Skeletal muscle tissue (tissue), 4 donors: ENCODE measurements around the gene DDX41. TPM values are rescaled to one million over a fixed set of nuclear protein-coding genes. Genes with fewer than 3 reads are reported as not detected.
"Not testable (repeated sequence)": the region's sequence is repeated elsewhere in the genome, so short reads cannot be mapped to it uniquely, and the experiment has no call there.

Experiments
- H3K27ac ChIP-seq: one replicate; pipeline ENCODE4 v1.7.0; 2013; ENCODE audit warnings: mild to moderate bottlenecking, low read depth, low read length, inconsistent platforms
- H3K27me3 ChIP-seq, 3 donors: one replicate each; pipeline ENCODE4 v1.7.0; 2013; ENCODE audit warnings: low read length in 3 of 3; ENCODE audit not compliant: control insufficient read depth in 3 of 3, insufficient read depth in 3 of 3
- H3K36me3 ChIP-seq, 3 donors: one replicate each; pipeline ENCODE4 v1.7.0; 2013; ENCODE audit warnings: low read length in 3 of 3; ENCODE audit not compliant: control insufficient read depth in 3 of 3, insufficient read depth in 3 of 3
- H3K4me1 ChIP-seq, 3 donors: one replicate each; pipeline ENCODE4 v1.7.0; 2013; ENCODE audit warnings: low read length in 3 of 3, mild to moderate bottlenecking in 3 of 3; ENCODE audit not compliant: control insufficient read depth in 3 of 3, insufficient read depth in 3 of 3
- H3K4me3 ChIP-seq, 3 donors: one replicate each; pipeline ENCODE4 v1.7.0; 2013; ENCODE audit warnings: low read length in 3 of 3
- H3K9ac ChIP-seq, 3 donors: one replicate each; pipeline ENCODE4 v1.7.0; 2013; ENCODE audit warnings: low read length in 3 of 3, mild to moderate bottlenecking in 3 of 3, moderate library complexity in 2 of 3, low read depth in 1 of 3
- H3K9me3 ChIP-seq, 3 donors: one replicate each; pipeline ENCODE4 v1.7.0; 2013; ENCODE audit warnings: low read length in 3 of 3; ENCODE audit not compliant: control insufficient read depth in 3 of 3
- total RNA-seq: library from RNA; depleted of rRNA; stranded (reverse); fragments of >200 nt; gene quantifications from one replicate; pipeline ENCODE4 v1.2.3, GENCODE V29; 2014
- donor health status: Osteomylitis.

Gene DDX41
- total RNA-seq, 1 donor from 2014 or later: 33.9 TPM

DNA sequence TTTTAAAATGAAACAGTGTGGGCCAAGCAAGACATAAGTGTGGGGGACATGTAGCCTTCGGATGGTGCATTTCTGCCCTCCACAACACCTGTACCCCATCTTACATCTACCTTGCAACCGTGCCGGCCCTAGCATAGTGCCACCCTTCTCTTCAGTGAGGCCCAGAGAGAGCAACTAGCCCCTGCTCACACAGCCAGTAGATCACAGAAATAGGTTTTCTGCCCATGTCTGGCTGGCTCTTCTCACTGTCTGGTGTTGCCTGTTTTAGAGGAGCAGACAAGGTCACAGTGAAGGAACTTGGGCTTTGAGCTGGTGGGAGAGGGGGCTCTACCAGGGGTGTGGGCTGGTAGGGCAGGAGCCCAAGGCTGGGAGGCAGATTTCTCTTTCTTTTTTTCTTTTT lies 30.5 kb downstream of the DDX41 start:
- no peaks in the 10 kb centered on the region for H3K27me3 ChIP-seq
- no peak overlapping the region for H3K9ac ChIP-seq
- H3K36me3 ChIP-seq: peaks cover 51 to 59% (median 59%) of the 10 kb centered on the region in 3 donors
- no peak overlapping the region for H3K4me3 ChIP-seq
- H3K9me3 ChIP-seq: no peaks in the 10 kb centered on the region
- H3K27ac ChIP-seq: no peak overlapping the region
- peaks cover 26 to 49% (median 38%) of the 10 kb centered on the region in 3 donors for H3K4me1 ChIP-seq

DNA sequence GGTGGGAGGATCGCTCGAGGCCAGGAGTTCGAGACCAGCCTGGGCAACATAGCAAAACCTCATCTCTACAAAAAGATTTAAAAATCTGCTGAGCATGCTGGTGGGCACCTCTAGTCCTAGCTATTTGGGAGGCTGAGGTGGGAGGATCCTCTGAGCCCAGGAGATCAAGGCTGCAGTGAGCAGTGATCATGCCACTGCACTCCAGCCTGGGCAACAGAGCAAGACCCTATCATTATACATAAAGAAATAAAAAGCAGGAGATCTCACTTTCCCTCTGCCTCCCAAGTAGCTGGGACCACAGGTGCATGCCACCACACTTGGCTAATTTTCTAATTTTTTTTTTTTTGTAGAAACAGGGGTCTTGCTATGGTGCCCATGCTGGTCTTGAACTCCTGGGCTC lies 31.0 kb downstream of the DDX41 start:
- H3K27ac ChIP-seq: peak overlapping the region; percentile 9
- not testable (repeated sequence) for H3K4me3 ChIP-seq, H3K9me3 ChIP-seq, H3K27me3 ChIP-seq
- peaks cover 46 to 54% (median 54%) of the 10 kb centered on the region in 3 donors for H3K36me3 ChIP-seq
- peaks cover 26 to 44% (median 38%) of the 10 kb centered on the region in 3 donors for H3K4me1 ChIP-seq
- H3K9ac ChIP-seq: peak overlapping the region in 1 of 3 donors; percentile 75

DNA sequence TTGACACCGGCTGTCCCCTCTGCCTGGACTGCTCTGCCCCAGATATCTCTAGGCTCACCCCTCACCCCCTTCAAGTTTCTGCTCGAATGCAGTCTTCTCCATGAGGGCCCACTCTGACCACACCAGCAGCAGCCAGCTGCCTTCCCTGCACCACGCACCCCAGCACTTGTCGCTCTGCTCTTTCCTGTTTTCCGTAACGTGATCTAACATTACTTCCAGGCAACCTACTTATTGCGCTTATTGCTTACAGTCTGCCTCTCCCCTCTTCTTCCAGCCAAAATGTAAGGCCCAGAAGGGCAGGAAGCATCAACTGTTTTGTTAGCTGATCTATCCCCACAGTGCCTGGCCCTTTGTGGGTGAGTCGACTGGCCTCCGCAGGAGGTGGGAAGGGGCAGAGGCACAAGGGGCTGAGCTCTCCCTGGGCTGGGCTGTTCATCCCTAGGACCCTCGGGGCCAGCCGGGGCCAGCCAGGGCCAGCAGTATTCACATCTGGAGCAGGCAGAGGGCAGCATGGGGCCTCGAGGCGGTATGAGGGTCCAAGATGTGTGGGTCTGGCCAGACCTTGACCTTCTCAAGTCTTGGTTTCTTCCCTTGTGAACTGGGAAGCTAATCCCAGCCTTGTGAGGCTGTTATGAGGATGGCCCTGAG lies 31.7 kb downstream of the DDX41 start:
- Histone ChIP-seq H3K4me1 (peaks cover 27 to 41% (median 36%) of the 10 kb centered on the region in 3 donors), H3K36me3 (peaks cover 40 to 48% (median 47%) of the 10 kb centered on the region in 3 donors), H3K27ac (peak overlapping the region; percentile 9), H3K9me3 (no peaks in the 10 kb centered on the region), H3K27me3 (no peaks in the 10 kb centered on the region), H3K4me3 (peak overlapping the region in 1 of 3 donors; percentile 29), H3K9ac (peak overlapping the region in 1 of 3 donors; percentile 75)

DNA sequence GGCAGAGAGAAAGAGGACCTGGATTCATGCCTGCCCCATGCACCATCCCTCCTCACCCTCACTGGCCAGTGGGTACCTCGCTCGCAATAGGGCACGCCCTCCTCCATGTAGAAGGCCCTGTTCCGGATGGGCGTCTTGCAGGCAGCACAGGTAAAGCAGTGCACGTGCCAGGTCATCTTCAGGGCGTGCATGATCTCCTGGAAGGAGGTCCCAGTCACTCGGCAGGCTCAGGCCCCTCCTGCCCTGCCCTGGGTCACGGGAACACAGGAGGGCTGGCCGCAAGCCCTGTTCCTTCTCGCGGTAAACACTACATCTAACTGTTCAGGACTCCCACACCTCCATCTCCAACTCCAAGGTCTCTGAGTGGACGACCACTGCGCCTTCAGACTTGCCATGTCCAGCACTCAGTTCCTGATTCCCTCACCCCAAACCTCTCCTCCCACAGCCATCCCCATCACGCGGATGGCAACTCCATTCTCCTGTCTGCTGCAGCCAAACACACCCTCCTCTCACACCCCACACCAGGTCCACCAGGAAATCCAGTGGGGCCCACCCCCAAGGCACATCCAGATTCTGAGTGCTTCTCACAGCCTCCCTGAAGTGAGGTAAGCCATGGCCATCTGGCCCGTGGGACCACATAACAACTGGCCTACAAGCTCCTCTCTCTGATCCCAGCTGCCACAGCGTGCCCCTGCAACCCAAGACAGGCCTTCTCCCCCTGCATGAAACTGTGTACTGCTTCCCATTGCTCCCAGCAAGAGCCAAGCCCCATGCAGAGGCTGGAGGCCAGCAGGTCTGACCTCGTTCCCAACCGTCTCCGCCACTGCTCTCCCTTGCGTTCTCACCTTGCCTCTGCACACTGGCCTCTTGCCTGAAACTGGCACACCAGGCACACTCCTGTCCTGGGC lies 32.5 kb downstream of the DDX41 start:
- peak overlapping the region; percentile 12 for H3K27ac ChIP-seq

DNA sequence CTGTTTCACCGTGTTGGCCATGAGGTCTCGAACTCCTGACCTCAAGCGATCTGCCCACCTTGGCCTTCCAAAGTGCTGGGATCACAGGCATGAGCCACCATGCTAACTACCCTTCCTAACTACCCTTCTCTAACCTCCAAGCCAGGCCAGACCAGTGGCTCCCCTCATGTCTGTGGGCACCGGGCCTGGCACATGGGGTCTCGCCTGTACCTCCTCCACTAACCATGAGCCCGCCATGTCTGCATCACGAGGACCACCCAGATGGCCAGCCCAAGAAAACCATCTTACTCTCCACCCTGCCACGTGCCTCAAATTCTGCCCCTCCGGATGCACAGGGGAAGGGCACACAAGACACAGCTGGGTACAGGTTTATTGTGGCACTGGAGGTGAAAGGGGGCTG lies 33.7 kb downstream of the DDX41 start:
- H3K4me3 ChIP-seq: no peak overlapping the region
- no peaks in the 10 kb centered on the region for H3K9me3 ChIP-seq
- H3K4me1 ChIP-seq: peaks cover 43 to 56% (median 49%) of the 10 kb centered on the region in 3 donors
- no peak overlapping the region for H3K27ac ChIP-seq
- H3K36me3 ChIP-seq: peaks cover 29 to 33% (median 32%) of the 10 kb centered on the region in 3 donors
- no peak overlapping the region for H3K9ac ChIP-seq
- H3K27me3 ChIP-seq: no peaks in the 10 kb centered on the region

More for the DNA sequence above, 32.5 kb downstream of the DDX41 start:
- H3K9me3 ChIP-seq: no peaks in the 10 kb centered on the region
- peaks cover 35 to 42% (median 41%) of the 10 kb centered on the region in 3 donors for H3K36me3 ChIP-seq
- H3K4me3 ChIP-seq: peak overlapping the region in 2 of 3 donors; percentile 6 to 9
- peak overlapping the region in 1 of 3 donors; percentile 75 for H3K9ac ChIP-seq
- H3K27me3 ChIP-seq: no peaks in the 10 kb centered on the region
- peaks cover 34 to 46% (median 42%) of the 10 kb centered on the region in 3 donors for H3K4me1 ChIP-seq

DNA sequence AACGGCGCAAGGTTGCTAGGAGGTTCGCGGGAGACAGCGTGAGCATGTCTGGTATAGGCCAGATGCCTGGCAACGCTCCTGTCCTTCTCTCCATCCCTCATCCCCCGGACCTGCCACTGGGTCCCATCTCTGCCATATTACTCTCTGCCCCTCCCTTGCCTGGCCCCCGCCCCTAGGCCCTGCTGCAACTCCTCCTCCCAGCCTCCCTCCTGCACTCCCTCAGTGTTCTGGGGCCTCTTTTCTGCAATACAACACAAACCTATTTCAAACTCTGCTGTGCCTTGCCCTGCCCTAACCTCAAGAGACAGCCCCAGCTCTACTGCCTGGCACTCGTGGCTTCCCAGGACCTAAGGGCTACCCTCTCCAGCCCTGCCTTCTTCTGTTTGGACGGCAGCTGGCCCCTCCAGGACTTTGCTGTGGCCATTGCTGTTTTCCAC lies 34.4 kb downstream of the DDX41 start:
- Histone ChIP-seq H3K4me1 (peaks cover 47 to 59% (median 49%) of the 10 kb centered on the region in 3 donors), H3K9me3 (no peaks in the 10 kb centered on the region), H3K9ac (no peak overlapping the region), H3K4me3 (no peak overlapping the region), H3K27me3 (no peaks in the 10 kb centered on the region), H3K27ac (no peak overlapping the region), H3K36me3 (peaks cover 22 to 26% (median 25%) of the 10 kb centered on the region in 3 donors)

DNA sequence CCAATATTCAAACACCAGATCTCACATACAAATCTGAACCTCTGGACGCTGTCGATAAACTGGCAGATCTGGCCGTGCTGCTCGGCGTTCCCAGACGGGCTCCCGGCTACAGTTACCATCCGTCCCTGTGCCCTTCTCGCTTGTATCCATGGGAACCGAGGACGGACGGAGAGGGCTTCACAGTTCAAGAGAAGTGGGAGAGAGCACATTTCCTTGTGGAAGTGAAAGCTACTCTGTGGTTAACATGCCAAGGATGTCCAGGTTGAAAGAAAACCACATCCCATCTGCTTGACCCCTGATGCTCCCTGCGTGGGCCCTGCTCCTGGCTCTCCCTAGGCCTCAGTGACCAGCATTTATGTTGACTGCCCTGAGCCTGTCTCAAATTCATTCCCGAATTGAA lies 37.0 kb downstream of the DDX41 start:
- Histone ChIP-seq H3K27ac (peak overlapping the region; percentile 77), H3K27me3 (peaks cover 0 to 1% (median 0%) of the 10 kb centered on the region in 3 donors), H3K4me1 (peaks cover 34 to 44% (median 34%) of the 10 kb centered on the region in 3 donors), H3K9me3 (no peaks in the 10 kb centered on the region), H3K4me3 (peak overlapping the region in 1 of 3 donors; percentile 13), H3K36me3 (peaks cover 9 to 17% (median 16%) of the 10 kb centered on the region in 3 donors), H3K9ac (peak overlapping the region; percentile 19 to 70 (median 69))

DNA sequence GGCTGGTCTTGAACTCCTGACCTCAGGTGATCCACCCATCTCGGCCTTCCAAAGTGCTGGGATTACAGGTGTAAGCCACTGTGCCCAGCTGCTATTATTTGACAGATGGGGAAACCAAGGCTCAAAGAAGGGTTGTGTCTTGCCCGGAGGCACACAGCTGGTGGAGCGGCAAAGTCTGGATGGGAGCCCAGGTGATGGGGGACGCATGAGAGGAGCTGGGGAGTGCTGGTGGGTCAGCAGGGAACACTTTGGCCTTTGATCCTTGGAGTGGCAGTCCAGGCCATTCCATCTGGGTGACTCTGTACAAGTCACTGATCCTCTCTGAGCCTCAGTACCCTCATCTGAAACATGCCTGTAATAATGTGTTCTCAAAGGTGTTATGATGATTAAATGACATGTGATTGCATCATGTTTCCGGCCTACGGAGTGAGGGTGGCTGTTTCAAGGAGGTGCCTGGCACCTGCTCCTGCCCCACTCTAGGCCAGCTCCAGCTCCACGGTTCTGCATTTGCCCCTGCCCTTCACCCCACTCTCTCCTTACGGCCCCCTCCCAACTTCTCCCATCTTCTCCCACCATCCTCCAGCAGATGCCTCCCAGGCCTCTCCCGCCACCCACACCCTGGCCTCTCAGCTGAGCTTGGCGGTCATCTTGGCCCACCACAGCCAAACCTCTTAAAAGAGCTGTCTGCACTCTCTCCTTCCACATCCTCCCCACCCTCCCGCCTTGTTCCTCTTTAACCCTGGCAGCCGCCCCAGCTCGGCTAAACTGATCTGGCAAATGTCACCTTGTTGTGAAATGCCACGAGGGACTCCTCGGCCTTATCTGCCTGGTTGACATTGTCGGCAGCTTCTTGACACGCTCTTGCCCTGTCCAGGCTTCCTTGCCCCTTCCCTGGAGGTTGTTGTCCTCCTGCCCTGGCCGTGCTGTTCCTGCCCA lies 37.8 kb downstream of the DDX41 start:
- Histone ChIP-seq H3K9ac (peak overlapping the region; percentile 19 to 70 (median 69)), H3K36me3 (peaks cover 8 to 14% (median 11%) of the 10 kb centered on the region in 3 donors), H3K9me3 (no peaks in the 10 kb centered on the region), H3K27ac (peak overlapping the region; percentile 77), H3K27me3 (peaks cover 0 to 6% (median 0%) of the 10 kb centered on the region in 3 donors), H3K4me1 (peaks cover 27 to 36% (median 30%) of the 10 kb centered on the region in 3 donors), H3K4me3 (peak overlapping the region in 2 of 3 donors; percentile 33 to 52)
